Hypothalamus (tissue), 51 donors: ENCODE measurements around the gene CTIF.

Source experiments
- DNase-seq, 51 donors: peaks; one replicate each; lab custom pipeline; 2025; lab: John Stamatoyannopoulos, UW

Gene CTIF

DNA sequence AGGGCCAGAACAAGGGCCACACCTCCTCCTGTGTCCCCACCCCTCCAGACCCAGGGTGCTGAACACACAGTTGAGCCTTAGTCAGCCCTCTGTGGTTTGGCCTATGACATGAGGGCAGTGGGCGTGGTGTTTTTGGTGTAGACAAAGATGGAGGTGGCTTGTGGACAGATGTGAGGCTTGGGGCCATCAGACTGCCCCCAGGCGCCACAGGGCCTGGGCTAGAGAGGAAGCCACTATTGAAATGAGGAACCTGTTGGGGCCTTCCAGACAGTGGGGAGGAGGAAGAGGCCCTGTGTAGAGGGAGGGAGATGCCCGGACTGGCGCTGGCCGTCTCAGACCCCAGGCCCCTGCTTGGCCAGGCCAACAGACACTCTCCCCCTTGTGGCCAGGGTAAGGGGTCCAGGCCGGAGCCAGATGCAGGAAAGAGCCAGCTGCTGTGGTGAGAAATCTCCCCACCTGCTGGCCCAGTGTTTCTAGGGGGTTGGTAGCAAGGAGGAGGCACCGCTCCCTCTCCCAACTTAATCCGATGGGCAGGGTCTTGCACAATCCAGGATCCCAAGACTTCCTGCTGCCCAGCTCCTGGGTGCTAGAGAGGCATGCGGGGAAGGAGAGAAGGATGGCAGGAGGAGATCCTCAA, 358.2 kb downstream of the CTIF start:
- DNase-seq: peak in 29 of 51 donors; percentile 1 to 62 (median 40)

DNA sequence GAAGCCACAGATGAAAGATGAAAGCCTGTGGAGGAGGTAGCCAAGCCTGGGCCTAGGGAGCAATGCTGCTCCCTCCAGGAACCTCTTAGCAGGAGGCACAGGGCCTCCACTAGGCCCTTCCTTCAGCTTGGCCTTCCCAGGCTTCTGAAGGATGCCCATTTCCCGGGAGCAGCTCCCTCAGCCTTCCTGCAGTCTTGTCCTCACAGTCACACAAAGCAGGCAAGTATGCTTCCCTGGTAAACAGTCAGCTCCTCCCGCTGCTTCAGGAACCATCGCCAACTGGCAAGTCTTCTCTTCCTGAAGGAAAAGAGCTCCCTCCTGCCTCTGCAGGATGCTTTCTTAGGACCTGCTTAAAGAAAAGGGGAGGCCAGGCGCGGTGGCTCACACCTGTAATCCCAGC, 358.7 kb downstream of the CTIF start:
- no peak for DNase-seq

DNA sequence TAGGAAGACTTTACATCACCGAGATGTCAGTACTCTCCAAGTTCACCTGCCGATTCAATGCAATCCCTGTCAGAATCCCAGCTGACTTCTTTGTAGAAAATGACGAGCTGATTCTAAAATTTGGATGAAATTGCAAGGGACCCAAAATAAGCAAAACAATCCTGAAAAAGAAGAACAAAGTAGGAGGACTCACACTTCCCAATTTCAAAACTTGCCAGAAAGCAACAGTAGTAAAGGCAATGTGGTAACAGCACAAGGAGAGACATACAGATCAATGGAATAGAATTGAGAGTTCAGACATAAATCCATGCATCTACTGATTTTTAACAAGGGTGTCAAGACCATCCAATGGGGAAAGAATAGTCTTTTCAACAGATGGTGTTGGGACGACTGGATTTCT, 359.7 kb downstream of the CTIF start:
- DNase-seq: no peak

DNA sequence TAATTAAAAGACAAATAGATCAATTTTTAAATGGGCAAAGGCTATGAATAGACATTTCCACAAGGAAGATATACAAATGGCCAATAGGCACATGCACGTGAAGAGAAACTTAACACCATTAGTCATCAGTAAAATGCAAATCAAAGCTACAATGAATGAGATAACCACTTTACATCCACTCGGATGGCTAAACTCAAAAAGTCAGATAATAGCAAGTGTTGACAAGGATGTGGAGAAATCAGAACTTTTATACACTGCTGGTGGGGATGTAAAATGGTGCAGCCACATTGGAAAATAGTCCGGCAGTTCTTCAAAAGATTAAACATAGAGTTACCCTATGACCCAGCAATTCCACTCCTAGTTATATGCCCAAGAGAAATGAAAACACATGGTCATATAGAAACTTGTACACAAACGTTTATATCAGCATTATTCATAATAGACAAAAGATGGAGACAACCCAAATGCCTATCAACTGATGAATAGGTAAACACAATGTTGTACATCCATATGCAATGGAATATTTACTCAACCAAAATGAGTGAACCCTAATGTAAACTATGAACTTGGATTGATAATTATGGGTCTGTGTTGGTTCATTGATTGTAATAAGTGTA, 360.8 kb downstream of the CTIF start:
- no peak for DNase-seq

DNA sequence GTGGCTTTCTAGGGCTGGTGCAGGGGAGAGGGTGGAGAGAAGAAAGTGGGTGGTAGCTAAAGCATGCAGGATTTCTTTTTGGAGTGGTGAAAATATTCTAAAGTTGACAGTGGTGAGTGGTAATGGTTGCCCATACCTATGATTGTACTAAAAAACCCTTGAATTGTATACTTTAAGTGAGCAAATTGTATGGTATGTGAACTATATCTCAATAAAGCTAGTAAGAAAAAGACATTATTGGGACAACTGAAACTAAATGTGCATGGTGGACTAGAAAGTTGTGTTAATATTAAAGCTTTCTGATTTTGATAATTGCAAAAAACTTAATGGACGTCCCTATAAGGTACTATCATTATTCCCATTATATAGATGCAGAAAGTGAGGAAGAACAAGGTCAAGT, 361.6 kb downstream of the CTIF start:
- DNase-seq: no peak

DNA sequence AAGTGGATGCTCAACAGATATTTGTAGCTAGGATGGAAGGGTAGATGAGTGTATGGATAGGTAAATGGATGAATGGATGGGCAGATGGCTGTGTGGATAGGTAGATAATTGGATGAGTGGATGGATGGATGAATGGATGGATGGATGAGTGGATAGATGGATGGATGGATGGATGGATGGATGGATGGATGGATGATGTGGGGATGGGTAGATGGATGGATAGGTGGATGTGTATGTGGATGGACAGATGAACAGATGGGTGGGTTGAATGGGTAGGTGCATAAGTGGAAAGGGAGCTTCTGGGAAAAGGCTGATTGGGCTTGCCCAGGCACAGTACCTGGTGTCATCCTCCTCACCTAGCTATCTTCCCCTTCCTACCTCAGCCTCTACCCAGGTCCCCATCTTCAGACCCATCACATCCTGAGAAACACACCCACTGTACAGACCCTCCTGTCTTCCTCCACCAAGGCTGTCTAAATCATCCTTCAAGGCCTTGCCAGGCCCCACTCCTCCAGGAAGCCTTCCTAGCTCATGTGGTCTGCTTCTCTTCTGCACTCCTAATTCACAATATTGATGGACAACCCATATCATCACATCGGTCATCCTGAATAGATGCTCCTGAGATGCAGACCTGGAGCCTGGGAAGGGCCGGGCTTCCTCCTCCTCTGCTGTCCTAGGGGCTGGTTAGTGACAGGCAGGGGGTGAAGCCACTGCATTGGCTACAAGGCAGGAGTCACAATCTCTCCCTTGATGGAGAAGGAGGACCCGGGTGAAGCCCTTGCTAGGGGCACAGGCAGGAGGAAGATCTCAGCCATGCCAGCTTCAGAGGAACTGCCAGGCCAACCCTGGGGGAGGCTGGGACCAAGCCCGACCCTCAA, 362.6 kb downstream of the CTIF start:
- no peak for DNase-seq

DNA sequence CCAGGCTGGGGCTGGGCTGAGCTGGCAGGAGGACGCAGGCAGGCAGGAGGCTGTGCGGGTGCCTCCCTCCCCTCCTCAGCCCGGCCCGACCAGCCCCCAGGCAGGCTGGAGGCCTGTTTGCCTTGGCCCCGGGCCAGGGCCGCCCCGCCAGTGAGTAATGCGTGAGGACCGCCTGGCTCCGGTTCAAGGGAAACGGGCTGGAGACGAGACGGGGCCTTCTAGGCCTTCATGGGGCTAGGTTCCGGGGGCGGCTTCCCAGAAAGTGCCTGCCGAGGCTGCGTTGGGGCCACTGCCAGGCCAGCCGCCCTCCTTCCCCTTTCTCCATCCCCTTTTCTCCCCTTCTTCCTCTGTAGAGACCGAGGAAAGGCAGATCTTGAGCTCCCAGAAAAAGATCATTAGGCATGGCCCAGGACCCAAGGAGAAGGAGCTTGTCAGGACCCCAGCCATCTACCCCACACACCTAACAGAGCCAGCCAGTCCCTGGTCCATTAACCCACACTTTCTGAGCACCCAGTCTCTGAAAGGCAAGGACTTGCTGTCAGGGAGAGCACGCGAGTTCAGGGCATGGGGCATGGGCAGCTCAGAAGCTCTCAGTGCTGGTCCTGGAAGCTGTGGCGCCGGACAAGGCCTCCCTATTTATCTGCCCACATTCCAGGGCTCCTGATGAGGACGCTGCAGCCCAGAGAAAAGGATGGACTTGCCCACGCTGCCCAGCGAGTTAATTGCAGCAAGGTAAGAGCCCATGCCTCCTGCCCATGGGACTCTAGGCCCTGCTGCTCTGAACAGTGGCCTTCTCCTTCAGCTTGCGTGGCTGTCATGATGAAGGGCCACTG, 363.4 kb downstream of the CTIF start:
- DNase-seq: peak in 39 of 51 donors; percentile 20 to 84 (median 51)

DNA sequence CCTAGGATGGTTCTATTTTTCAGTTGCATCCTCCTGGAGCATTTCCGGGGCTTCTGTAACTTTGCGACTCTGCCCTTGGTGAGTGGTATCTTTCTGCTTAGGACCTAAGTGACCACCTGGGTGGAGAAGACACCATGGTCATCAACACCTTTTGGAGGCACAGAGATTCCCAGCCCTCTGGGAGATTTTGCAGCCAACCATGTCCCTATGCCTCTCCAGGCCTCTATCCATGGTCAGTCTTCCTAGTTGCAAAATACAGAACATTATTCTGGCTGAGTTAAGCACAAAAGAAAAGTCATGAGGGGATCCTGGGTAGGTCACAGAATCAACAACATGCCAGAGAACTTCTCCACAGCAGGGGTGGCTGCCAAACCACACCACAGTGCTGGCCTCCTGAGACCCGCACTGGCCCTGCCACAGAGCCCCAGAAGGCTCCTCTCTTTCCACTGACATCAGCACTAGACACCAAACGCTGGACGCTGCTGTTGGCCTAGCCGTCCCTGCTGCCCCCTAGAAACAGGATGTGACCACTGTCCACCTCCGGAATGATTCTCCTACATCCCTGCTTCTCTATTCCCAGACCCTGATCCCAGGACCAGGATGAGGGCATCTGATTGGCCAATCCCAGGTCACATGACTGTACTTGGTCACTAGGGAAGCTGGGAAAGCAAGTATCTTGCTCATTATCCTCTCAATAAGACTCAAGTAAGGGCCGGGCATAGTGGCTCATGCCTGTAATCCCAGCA, 364.2 kb downstream of the CTIF start:
- DNase-seq: peak in 1 of 51 donors; percentile 36

DNA sequence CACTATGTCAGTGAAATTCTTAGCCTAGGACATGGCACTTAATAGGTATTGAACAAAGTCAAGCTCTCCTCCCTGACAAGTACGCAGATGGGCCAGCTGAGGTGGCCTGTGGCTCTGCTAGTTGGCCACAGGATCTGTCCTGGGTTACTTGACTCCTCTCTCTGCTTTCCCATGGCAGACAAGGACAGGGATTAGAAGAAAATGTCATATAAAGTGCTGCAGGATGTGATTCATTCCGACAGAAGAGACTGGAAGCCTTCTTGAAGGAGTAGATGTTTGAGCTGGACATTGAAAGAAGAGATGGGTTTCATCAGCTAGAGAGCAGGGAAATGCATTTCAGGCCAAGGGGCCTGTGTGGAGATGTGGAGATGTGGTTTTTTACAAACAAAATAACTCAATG, 365.3 kb downstream of the CTIF start:
- no peak for DNase-seq

DNA sequence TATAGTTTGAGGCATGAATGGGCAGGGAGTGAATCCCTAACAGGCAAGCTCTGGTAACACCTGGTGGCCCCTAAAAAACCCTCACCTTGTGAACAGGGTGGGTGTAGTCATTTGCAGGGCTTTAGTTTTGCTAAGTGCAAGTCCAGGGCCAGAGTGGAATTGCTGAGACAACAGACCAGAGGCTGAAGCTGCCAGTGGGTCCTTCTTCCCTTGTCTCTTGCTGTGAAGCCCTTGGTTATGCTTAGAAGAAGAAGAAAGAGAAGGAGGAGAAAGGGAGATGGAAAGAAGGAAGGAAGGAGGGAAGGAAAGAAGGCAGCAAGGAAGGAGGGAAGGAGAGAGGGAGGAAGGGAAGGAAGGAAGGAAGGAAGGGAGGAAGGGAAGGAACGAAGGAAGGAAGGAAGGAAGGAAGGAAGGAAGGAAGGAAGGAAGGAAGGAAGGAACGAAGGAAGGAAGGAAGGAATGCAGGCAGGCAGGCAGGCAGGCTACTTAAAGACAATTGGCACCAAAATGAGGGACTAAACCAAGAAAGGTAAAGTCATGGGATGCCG, 366.1 kb downstream of the CTIF start:
- DNase-seq: no peak

DNA sequence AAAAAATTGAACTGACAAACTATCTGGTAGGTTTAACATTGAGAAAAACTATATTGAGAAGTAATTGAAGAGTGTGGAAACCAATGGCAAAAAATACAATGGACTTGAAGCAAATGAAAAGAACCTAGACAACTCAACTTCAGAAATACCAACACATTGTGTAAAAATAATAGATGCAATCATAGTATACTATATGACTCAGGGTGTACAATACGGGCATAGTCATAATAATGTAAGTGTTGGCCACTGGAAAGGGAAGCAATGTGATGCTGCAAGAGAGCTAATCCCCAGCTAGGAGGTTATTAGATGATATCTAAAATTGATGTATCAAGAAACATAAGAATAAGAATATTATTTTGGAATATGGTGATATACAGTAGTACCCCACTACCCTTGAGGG, 366.7 kb downstream of the CTIF start:
- DNase-seq: no peak

DNA sequence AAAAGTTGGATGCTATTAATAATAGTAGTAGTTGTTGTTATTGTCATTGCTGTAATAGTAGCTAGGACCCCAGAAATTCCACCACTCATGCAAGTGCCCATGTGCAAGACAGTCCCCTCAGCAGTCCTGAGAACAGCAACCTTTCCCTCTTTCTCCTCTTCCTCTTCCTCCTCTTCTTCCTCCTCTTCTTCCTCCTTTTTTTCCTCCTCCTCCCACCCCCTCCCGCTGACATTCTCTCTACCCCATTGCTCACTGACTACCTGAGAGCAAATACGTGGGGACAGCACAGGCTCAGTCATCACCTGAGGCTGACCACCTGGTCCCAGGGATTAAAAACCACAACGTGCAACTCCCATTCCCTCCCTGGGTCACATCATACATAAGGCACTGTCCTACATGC, 370.1 kb downstream of the CTIF start:
- no peak for DNase-seq

DNA sequence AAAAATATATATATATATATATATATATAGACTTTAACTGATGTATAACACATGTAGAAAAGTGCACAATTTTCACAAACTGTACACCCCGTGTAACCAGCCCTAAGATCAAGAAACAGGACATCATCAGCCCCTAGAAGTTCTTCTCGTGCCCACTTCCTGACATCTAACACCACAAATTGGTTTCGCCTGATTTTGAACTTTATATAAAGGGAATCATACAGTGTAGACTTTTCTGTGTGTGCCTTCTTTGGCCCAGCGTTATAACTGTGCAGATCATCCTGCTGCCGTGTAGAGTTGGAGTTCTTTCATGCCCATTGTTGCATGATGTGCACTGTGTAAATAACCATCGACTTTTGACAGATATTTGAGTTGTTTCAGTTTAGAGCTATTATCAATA, 370.9 kb downstream of the CTIF start:
- DNase-seq: no peak

DNA sequence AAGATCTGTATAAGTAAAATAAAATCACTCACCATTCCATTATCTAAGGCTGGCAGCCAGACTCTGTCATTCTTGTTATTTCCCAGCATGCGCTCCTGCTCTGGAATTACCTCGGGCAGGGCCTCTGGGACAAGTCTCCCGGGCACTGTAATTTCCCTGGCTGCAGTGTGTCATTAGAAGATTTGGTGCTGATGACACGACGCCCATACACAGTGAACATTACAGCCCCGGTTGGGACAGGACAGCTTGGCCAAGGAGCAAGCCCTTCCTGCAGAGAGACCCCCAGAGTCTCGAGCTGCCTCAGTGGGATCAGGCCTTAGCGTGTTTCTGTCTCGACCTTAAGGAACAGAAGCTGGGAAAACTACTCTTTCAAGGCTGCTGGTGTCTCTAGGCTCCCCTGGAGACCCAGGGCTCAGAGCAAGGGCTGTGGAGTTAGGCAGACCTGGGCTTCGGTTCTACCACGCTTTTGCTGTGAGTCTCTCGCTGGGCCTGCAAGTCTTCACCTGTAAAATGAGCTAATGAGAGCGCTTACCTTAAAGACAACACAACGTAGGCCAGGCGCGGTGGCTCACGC, 372.2 kb downstream of the CTIF start:
- no peak for DNase-seq
